Lung (tissue), 12 donors: ENCODE data around the gene ACCSL. TPM values are rescaled to one million over a fixed set of nuclear protein-coding genes. Genes with fewer than 3 reads are reported as not detected.

Source experiments
- ATAC-seq: fragments of 200-7000 bp; cut with Tn5 transposase; one replicate; pipeline ENCODE4 v1.9.1; 2020; ENCODE audit warnings: moderate number of reproducible peaks; ENCODE audit not compliant: insufficient read depth, low FRiP score
- DNase-seq, 3 donors: peaks; one replicate each; pipeline ENCODE4 v3.0.0-alpha.2; 2013 to 2017
- H3K27ac ChIP-seq, 2 donors: one replicate each; pipeline ENCODE4 v1.5.1; 2013; ENCODE audit warnings: mild to moderate bottlenecking in 2 of 2, moderate library complexity in 2 of 2, control low read depth in 1 of 2, inconsistent platforms in 1 of 2, low read depth in 1 of 2, low read length in 1 of 2
- H3K27me3 ChIP-seq, 3 donors: one replicate each; pipeline ENCODE4 v1.5.1; 2013; ENCODE audit warnings: low read length in 2 of 3; ENCODE audit not compliant: control insufficient read depth in 3 of 3, insufficient read depth in 3 of 3
- H3K36me3 ChIP-seq, 4 donors: one replicate each; pipeline ENCODE4 v1.5.1; 2013; ENCODE audit warnings: low read length in 4 of 4, mild to moderate bottlenecking in 1 of 4, moderate library complexity in 1 of 4; ENCODE audit not compliant: control insufficient read depth in 4 of 4, insufficient read depth in 4 of 4
- H3K4me1 ChIP-seq, 5 donors: one replicate each; pipeline ENCODE4 v1.5.1; 2013; ENCODE audit warnings: low read length in 5 of 5, mild to moderate bottlenecking in 2 of 5, moderate library complexity in 1 of 5; ENCODE audit not compliant: control insufficient read depth in 5 of 5, insufficient read depth in 5 of 5
- H3K4me3 ChIP-seq: one replicate; pipeline ENCODE4 v1.5.1; 2013; ENCODE audit warnings: mild to moderate bottlenecking, control low read depth, moderate library complexity
- H3K9ac ChIP-seq, 2 donors: one replicate each; pipeline ENCODE4 v1.5.1; 2013; ENCODE audit warnings: low read length in 2 of 2, control low read depth in 1 of 2; ENCODE audit not compliant: insufficient read depth in 1 of 2
- H3K9me3 ChIP-seq, 4 donors: one replicate each; pipeline ENCODE4 v1.5.1; 2013; ENCODE audit warnings: low read length in 3 of 4, mild to moderate bottlenecking in 1 of 4, moderate library complexity in 1 of 4; ENCODE audit not compliant: control insufficient read depth in 4 of 4, insufficient read depth in 3 of 4
- WGBS, 2 donors: extraction: QIAGEN DNeasy Blood & Tissue Kit; methylation state at CpG; one replicate each; pipeline ENCODE4 v1.1.7; 2013; 5-methylcytosine and 5-hydroxymethylcytosine counted together
- polyA plus RNA-seq, 2 donors: library from polyadenylated mRNA; stranded (reverse); fragments of 200-250 nt; gene quantifications; one replicate each; pipeline ENCODE4 v1.2.1, GENCODE V29; 2013
- total RNA-seq, 2 donors: library from RNA; depleted of rRNA in 1 of 2; stranded (reverse); fragments of >200 nt in 1 of 2; gene quantifications; one replicate each; pipeline ENCODE4 v1.2.1, GENCODE V29; 2014 to 2021
- TF ChIP-seq, protein P1 (sequence below): IDR thresholded peaks from 2 replicates; pipeline ENCODE4 v1.5.1; 2012; ENCODE audit warnings: mild to moderate bottlenecking; ENCODE audit errors: control extremely low read depth, extremely low read depth
- donor health status: control.
- donor health status: control.
- donor health status: Bipolar disorder and iron deficiency.
- donor health status: healthy.
- donor health status: DM: yes; HTN: yes; CAD: no.

ACCSL gene
- total and polyA plus RNA-seq, 4 donors = 0.02 to 0.14 TPM; not detected in 2

DNA sequence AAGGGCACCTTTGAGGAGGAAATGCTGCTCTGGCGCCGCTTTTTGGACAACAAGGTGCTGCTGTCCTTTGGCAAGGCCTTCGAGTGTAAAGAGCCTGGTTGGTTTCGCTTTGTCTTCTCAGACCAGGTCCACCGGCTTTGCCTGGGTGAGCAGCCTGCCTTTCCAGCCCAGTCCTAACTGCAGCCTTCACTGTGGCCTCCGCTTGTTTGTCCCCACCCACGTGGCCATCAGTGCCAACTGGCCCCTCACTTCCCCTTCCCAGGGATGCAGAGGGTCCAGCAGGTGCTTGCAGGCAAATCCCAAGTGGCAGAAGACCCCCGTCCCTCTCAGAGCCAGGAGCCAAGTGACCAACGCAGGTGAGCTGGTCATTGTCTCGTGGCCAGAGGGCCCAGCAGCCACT lies 35.7 kb downstream of the ACCSL start:
- DNase-seq (no peak), ATAC-seq (no peak)
- Histone ChIP-seq H3K9ac (no peak overlapping the region), H3K4me1 (no peaks in the 10 kb centered on the region), H3K27me3 (no peaks in the 10 kb centered on the region), H3K36me3 (peaks cover 0 to 17% (median 5%) of the 10 kb centered on the region in 4 donors), H3K4me3 (no peak overlapping the region), H3K9me3 (no peaks in the 10 kb centered on the region), H3K27ac (no peak overlapping the region)
- TF ChIP-seq, protein P1, sequence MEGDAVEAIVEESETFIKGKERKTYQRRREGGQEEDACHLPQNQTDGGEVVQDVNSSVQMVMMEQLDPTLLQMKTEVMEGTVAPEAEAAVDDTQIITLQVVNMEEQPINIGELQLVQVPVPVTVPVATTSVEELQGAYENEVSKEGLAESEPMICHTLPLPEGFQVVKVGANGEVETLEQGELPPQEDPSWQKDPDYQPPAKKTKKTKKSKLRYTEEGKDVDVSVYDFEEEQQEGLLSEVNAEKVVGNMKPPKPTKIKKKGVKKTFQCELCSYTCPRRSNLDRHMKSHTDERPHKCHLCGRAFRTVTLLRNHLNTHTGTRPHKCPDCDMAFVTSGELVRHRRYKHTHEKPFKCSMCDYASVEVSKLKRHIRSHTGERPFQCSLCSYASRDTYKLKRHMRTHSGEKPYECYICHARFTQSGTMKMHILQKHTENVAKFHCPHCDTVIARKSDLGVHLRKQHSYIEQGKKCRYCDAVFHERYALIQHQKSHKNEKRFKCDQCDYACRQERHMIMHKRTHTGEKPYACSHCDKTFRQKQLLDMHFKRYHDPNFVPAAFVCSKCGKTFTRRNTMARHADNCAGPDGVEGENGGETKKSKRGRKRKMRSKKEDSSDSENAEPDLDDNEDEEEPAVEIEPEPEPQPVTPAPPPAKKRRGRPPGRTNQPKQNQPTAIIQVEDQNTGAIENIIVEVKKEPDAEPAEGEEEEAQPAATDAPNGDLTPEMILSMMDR = no peak
- 93 to 97% methylated on average over 10 of the region's 10 CpGs for WGBS, 2 donors

- WGBS, 2 donors = 81 to 83% methylated on average over 5 of the region's 5 CpGs
- TF ChIP-seq, protein P1 = no peak
- ATAC-seq (no peak), DNase-seq (no peak)
- Histone ChIP-seq H3K27me3 (no peaks in the 10 kb centered on the region), H3K9me3 (no peaks in the 10 kb centered on the region), H3K27ac (no peak overlapping the region), H3K9ac (no peak overlapping the region), H3K4me1 (no peaks in the 10 kb centered on the region), H3K36me3 (peaks cover 0 to 17% (median 5%) of the 10 kb centered on the region in 4 donors), H3K4me3 (no peak overlapping the region)
Observed at GRCh38 chr11:44083906-44084305, 36.1 kb downstream of the ACCSL start.

DNA sequence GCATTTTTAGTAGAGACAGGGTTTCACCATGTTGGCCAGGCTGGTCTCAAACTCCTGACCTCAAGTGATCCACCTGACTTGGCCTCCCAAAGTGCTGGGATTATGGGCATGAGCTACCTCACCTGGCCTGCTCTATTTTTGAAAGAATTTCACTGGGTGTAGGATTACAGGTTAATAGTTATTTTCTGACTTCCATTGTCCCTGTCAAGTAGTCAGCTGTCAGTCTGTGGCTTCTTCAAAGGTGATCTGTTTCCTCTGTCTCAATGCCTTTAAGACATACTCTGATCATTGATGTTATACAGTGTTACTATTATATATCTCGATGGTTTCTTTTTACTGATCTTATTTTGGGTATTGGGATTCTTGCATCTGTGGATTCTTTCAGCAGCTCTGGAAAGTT lies 37.5 kb downstream of the ACCSL start:
- Histone ChIP-seq H3K27me3 (no peaks in the 10 kb centered on the region), H3K4me1 (no peaks in the 10 kb centered on the region), H3K36me3 (peaks cover 0 to 11% (median 5%) of the 10 kb centered on the region in 4 donors), H3K9me3 (no peaks in the 10 kb centered on the region), H3K9ac (no peak overlapping the region), H3K4me3 (no peak overlapping the region), H3K27ac (no peak overlapping the region)
- ATAC-seq = no peak
- DNase-seq = no peak
- WGBS, 2 donors = 98 to 100% methylated on average over 1 of the region's 1 CpG
- TF ChIP-seq, protein P1 = no peak

- no peak for ATAC-seq
- Histone ChIP-seq H3K27ac (no peak overlapping the region), H3K9ac (no peak overlapping the region), H3K4me3 (no peak overlapping the region), H3K27me3 (no peaks in the 10 kb centered on the region), H3K4me1 (no peaks in the 10 kb centered on the region), H3K36me3 (peaks cover 0 to 4% (median under 1%) of the 10 kb centered on the region in 4 donors), H3K9me3 (no peaks in the 10 kb centered on the region)
- WGBS, 2 donors = 35 to 79% methylated on average over 4 of the region's 4 CpGs
- TF ChIP-seq, protein P1 = no peak
- DNase-seq = no peak
Observed at GRCh38 chr11:44088377-44088776, 40.6 kb downstream of the ACCSL start.
